GM15510 (cell line): ENCODE measurements around the gene NBPF8.
"Not testable (repeated sequence)": the region's sequence is repeated elsewhere in the genome, so short reads cannot be mapped to it uniquely, and the experiment has no call there.

ENCODE experiments used
- POLR2A ChIP-seq: IDR thresholded peaks from 3 replicates; pipeline ENCODE4 v1.6.1; 2011; ENCODE audit warnings: borderline replicate concordance; ENCODE audit not compliant: insufficient read length; ENCODE audit errors: extremely low read depth

Gene NBPF8

DNA sequence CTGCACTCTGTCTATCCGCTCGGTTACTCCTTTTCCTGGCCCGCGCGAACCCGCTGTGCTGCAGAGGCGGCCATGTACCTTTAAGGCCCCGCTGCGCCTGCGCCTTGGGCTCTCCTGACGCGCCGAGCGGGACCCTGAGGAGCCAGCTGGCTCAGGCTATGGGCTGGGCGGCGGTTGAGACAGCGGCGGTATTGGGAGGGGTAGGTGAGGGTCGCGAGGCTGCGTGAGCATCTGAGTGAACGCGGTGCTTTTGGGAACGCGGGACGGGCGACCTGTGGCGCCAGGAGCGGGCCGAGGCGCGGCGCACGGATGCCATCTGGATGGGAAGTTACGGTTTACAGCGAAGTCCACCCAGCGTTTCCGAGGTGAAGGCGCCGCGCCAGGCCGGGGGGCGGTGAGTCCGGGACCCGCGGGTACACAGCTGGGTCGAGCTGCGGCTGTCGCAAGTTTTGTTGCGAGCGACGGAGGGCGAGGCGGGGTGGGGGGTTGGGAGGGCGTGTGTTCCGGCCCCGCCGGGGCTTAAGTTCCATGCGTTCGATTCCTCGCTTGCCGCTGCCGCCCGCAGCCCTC is at the start of gene NBPF8:
NBPF8 (plus strand) TSS at position 125 of the 570 bp plus-strand sequence. CDS start 21,488 bp downstream, outside the sequence.
- TF ChIP-seq POLR2A: not testable (repeated sequence)
